Measurements from ENCODE around the gene PMM1.

- no peak for TF ChIP-seq POLR2A (IDR thresholded peaks at IDR 0.05)
- no peak for TF ChIP-seq CTCF (IDR thresholded peaks at IDR 0.05)
- no peak for TF ChIP-seq POLR2AphosphoS5 (IDR thresholded peaks at IDR 0.05)
These were observed 33.1 kb downstream of the PMM1 start for GRCh38 chr22:41556561-41556960.

Measured in stomach (tissue), 4 donors.